ENCODE data around the gene LTBP1. TPM values are rescaled to one million over a fixed set of nuclear protein-coding genes. Genes with fewer than 3 reads are reported as not detected.

LTBP1 gene
- total and polyA plus RNA-seq, 10 of the 15 experiments (the other 5 are each of a cell fraction or from before 2014, with no cell fraction given), result 0.01 to 0.28 (median 0.12) TPM; not detected in 2

DNA sequence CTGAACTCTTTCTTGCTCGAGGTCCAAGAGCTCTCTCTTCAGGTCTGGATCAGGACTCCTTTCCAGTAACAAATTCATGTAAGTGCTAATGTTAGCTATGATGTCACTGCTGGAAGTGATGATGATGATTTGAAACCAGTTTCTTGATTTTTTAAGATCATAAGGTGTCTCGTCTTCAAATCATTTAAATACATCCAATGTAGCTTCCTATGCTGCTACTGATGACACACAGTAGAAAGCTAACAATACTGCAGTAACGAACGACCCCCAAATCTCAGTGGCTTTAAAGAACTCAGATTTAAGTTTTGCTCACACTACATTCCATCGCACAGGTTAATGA, 13.0 kb upstream of the LTBP1 start:
- Histone ChIP-seq H3K27ac (ENCODE audit: control insufficient read depth, insufficient read depth) (no peak overlapping the region), H3K4me3 (no peak overlapping the region), H3K4me1 (ENCODE audit: control insufficient read depth, insufficient read depth, low read length) (no peaks in the 10 kb centered on the region), H3K9me3 (replicated peaks; ENCODE audit: control insufficient read depth, insufficient read depth, low read length) (no peaks in the 10 kb centered on the region), H2AFZ (ENCODE audit: control insufficient read depth, low read depth, low read length) (no peak overlapping the region), H3K4me2 (ENCODE audit: control insufficient read depth, insufficient read depth) (no peak overlapping the region), H3K27me3 (replicated peaks in 1 of 2; ENCODE audit: control insufficient read depth in 2 of 2, insufficient read depth in 2 of 2, low read length in 1 of 2) (no peaks in the 10 kb centered on the region; a peak in 1 of 4 replicates), H3K9ac (ENCODE audit: control insufficient read depth, insufficient read depth, low read length) (no peak overlapping the region), H3K36me3 (ENCODE audit: control insufficient read depth in 2 of 2, insufficient read depth in 2 of 2, low read length in 1 of 2) (no peaks in the 10 kb centered on the region), H4K20me1 (ENCODE audit: control insufficient read depth, insufficient read depth) (no peaks in the 10 kb centered on the region), H3K79me2 (ENCODE audit: control insufficient read depth, insufficient read depth, low read length) (no peaks in the 10 kb centered on the region)
- DNase-seq (ENCODE audit: low read depth, low spot score) (no peak), FAIRE-seq (no peak), ATAC-seq (no peak)
- RAD21 ChIA-PET (ENCODE audit: unreplicated experiment), result no interaction called here
- intact Hi-C loops (cut with micrococcal nuclease; ENCODE audit: unreplicated experiment), result no loop called here
- TF ChIP-seq ZZZ3 (IDR thresholded peaks at IDR 0.05; ENCODE audit: control insufficient read depth, insufficient read length, low read depth), result no peak
- no peak for TF ChIP-seq MXI1 (IDR thresholded peaks at IDR 0.05; ENCODE audit: low read depth, low read length)
- TF ChIP-seq IRF4 (IDR thresholded peaks at IDR 0.05; ENCODE audit: low read depth, low read length), result no peak
- no peak for TF ChIP-seq NR2F1 (conservative IDR thresholded peaks at IDR 0.05)
- TF ChIP-seq CHD2 (IDR thresholded peaks at IDR 0.05; ENCODE audit: borderline replicate concordance, low read depth, low read length), result no peak
- TF ChIP-seq POLR2A (IDR thresholded peaks at IDR 0.05; ENCODE audit: low read depth, low read length), result no peak
- TF ChIP-seq HDAC2 (IDR thresholded peaks at IDR 0.05), result no peak
- TF ChIP-seq MEF2B (IDR thresholded peaks at IDR 0.05; ENCODE audit: partially characterized antibody, poor library complexity, severe bottlenecking), result no peak
- no peak for TF ChIP-seq MYC (IDR thresholded peaks at IDR 0.05; ENCODE audit: insufficient read depth, insufficient read length, insufficient replicate concordance, low read length, severe bottlenecking)
- TF ChIP-seq SMAD1 (IDR thresholded peaks at IDR 0.05; ENCODE audit: low read depth, partially characterized antibody), result no peak
- TF ChIP-seq, protein P1, sequence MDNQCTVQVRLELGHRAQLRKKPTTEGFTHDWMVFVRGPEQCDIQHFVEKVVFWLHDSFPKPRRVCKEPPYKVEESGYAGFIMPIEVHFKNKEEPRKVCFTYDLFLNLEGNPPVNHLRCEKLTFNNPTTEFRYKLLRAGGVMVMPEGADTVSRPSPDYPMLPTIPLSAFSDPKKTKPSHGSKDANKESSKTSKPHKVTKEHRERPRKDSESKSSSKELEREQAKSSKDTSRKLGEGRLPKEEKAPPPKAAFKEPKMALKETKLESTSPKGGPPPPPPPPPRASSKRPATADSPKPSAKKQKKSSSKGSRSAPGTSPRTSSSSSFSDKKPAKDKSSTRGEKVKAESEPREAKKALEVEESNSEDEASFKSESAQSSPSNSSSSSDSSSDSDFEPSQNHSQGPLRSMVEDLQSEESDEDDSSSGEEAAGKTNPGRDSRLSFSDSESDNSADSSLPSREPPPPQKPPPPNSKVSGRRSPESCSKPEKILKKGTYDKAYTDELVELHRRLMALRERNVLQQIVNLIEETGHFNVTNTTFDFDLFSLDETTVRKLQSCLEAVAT (IDR thresholded peaks at IDR 0.05), result no peak
- TF ChIP-seq PAX5 (IDR thresholded peaks at IDR 0.05; ENCODE audit: borderline replicate concordance, low read depth, low read length), result no peak
- no peak for TF ChIP-seq CREM (IDR thresholded peaks at IDR 0.05; ENCODE audit: low read depth)
- TF ChIP-seq, protein P2, sequence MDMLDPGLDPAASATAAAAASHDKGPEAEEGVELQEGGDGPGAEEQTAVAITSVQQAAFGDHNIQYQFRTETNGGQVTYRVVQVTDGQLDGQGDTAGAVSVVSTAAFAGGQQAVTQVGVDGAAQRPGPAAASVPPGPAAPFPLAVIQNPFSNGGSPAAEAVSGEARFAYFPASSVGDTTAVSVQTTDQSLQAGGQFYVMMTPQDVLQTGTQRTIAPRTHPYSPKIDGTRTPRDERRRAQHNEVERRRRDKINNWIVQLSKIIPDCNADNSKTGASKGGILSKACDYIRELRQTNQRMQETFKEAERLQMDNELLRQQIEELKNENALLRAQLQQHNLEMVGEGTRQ (IDR thresholded peaks at IDR 0.05; ENCODE audit: borderline replicate concordance, low read depth, low read length), result no peak
- TF ChIP-seq ZBTB11 (CRISPR knock-in tag; IDR thresholded peaks at IDR 0.05), result no peak
- POLR2A ChIA-PET, result no interaction called here
- CTCF ChIA-PET, result no interaction called here
- SMC1A ChIA-PET (ENCODE audit: uncharacterized antibody, unreplicated experiment), result interaction anchor here (1.0 kb wide), 1 partner anchor 439 kb away, joined by 3 read pairs; no protein-coding TSS in a partner anchor
- in situ Hi-C loops (cut with MboI), result no loop called here
- no TSS peak for BruUV-seq (replicated peaks)
- WGBS (ENCODE audit: insufficient coverage, insufficient replicate concordance, low lambda C conversion rate, missing lambda C conversion rate), result 19% methylated on average over 5 of the region's 5 CpGs

Data from GM12878 (cell line).